NCI-H2107 treated with DMSO at 0.1 percent for 48 hours (cell line): ENCODE results near the gene TSKS.

Source experiments
- DNase-seq: peaks from one replicate; lab custom pipeline; 2025; ENCODE audit not compliant: unreplicated experiment; lab: John Stamatoyannopoulos, UW

Gene TSKS

GRCh38 chr19:49795615-49796014 lies 32.5 kb upstream of the TSKS start:
- no peak for DNase-seq

- no peak for DNase-seq
Measured at GRCh38 chr19:49793561-49793840, 30.4 kb upstream of the TSKS start.

- DNase-seq: no peak
Measured at GRCh38 chr19:49792829-49793560, 29.9 kb upstream of the TSKS start.

GRCh38 chr19:49791776-49792445 lies 28.8 kb upstream of the TSKS start:
- no peak for DNase-seq

- no peak for DNase-seq
Measured at GRCh38 chr19:49790866-49791265, 27.8 kb upstream of the TSKS start.

GRCh38 chr19:49788857-49789256 lies 25.8 kb upstream of the TSKS start:
- no peak for DNase-seq

- no peak for DNase-seq
Measured at GRCh38 chr19:49787746-49788145, 24.6 kb upstream of the TSKS start.

- no peak for DNase-seq
Measured at GRCh38 chr19:49786376-49786820, 23.3 kb upstream of the TSKS start.

- no peak for DNase-seq
Measured at GRCh38 chr19:49782515-49782914, 19.4 kb upstream of the TSKS start.

GRCh38 chr19:49781394-49781793 lies 18.3 kb upstream of the TSKS start:
- DNase-seq: no peak

- no peak for DNase-seq
Measured at GRCh38 chr19:49780861-49781260, 17.8 kb upstream of the TSKS start.

- DNase-seq: no peak
Measured at GRCh38 chr19:49779731-49780555, 16.8 kb upstream of the TSKS start.

GRCh38 chr19:49776371-49776764 lies 13.3 kb upstream of the TSKS start:
- DNase-seq: no peak

GRCh38 chr19:49775742-49776370 lies 12.8 kb upstream of the TSKS start:
- no peak for DNase-seq

- DNase-seq: no peak
Measured at GRCh38 chr19:49774969-49775368, 11.9 kb upstream of the TSKS start.

- no peak for DNase-seq
Measured at GRCh38 chr19:49773663-49774350, 10.7 kb upstream of the TSKS start.

GRCh38 chr19:49772850-49773432 lies 9.8 kb upstream of the TSKS start:
- DNase-seq: no peak

GRCh38 chr19:49771674-49772139 lies 8.6 kb upstream of the TSKS start:
- no peak for DNase-seq

GRCh38 chr19:49770529-49770928 lies 7.4 kb upstream of the TSKS start:
- DNase-seq: no peak

- DNase-seq: no peak
Measured at GRCh38 chr19:49767967-49768581, 5.0 kb upstream of the TSKS start.
